Measurements from ENCODE around the gene SLC2A3.

GRCh38 chr12:7879246-7879645, 56.7 kb downstream of the SLC2A3 start:
- TF ChIP-seq, protein P1, sequence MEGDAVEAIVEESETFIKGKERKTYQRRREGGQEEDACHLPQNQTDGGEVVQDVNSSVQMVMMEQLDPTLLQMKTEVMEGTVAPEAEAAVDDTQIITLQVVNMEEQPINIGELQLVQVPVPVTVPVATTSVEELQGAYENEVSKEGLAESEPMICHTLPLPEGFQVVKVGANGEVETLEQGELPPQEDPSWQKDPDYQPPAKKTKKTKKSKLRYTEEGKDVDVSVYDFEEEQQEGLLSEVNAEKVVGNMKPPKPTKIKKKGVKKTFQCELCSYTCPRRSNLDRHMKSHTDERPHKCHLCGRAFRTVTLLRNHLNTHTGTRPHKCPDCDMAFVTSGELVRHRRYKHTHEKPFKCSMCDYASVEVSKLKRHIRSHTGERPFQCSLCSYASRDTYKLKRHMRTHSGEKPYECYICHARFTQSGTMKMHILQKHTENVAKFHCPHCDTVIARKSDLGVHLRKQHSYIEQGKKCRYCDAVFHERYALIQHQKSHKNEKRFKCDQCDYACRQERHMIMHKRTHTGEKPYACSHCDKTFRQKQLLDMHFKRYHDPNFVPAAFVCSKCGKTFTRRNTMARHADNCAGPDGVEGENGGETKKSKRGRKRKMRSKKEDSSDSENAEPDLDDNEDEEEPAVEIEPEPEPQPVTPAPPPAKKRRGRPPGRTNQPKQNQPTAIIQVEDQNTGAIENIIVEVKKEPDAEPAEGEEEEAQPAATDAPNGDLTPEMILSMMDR (IDR thresholded peaks at IDR 0.05), result no peak
- TF ChIP-seq, protein P2, sequence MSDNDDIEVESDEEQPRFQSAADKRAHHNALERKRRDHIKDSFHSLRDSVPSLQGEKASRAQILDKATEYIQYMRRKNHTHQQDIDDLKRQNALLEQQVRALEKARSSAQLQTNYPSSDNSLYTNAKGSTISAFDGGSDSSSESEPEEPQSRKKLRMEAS (CRISPR knock-in tag; IDR thresholded peaks at IDR 0.05), result no peak
- TF ChIP-seq FOXP4 (CRISPR knock-in tag; IDR thresholded peaks at IDR 0.05) (no peak), NFYB (CRISPR knock-in tag; conservative IDR thresholded peaks at IDR 0.05; ENCODE audit: low read depth) (no peak), ATF1 (CRISPR knock-in tag; IDR thresholded peaks at IDR 0.05) (no peak), E2F4 (CRISPR knock-in tag; IDR thresholded peaks at IDR 0.05; ENCODE audit: borderline replicate concordance, low read depth) (no peak), CBFB (CRISPR knock-in tag; IDR thresholded peaks at IDR 0.05; ENCODE audit: low read depth) (no peak)

All from WTC11 (cell line).